CD4-positive, alpha-beta T cell treated with Interleukin-17A for 1 hour (primary cell): ENCODE data around the gene CRYAB.
"Not testable (repeated sequence)": the region's sequence is repeated elsewhere in the genome, so short reads cannot be mapped to it uniquely, and the experiment has no call there.

Source experiments
- DNase-seq: peaks from one replicate; pipeline ENCODE4 v3.0.0-alpha.2; 2020

The CRYAB gene

DNA sequence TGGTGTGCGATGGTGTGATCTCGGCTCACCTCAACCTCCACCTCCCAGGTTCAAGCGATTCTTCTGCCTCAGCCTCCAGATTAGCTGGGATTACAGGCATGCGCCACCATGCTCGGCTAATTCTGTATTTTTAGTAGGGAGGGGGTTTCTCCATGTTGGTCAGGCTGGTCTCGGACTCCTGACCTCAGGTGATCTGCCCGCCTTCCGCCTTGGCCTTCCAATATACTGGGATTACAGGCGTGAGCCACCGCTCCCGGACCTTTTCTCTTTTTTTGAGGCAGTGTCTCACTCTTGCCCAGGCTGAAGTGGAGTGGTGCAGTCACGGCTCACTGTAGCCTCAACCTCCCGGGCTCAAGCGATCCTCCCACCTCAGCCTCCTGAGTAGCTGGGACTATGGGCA, 21.6 kb upstream of the CRYAB start:
- not testable (repeated sequence) for DNase-seq

DNA sequence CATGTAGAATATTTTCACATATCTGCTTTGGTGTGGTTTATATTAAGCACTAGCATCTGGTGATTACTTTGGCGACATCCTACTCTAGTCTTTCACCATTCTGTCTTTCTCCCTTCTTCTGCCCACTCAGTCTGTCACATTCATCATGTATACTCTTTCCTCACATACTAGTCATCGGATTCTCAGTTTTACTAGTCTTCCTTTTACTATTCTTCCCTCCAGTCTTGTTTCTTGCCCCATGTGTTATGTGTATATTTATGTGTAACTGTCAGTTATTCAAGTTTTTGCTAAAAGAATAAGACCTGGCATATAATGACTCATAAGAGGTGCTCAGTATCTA, 21.0 kb upstream of the CRYAB start:
- no peak for DNase-seq

DNA sequence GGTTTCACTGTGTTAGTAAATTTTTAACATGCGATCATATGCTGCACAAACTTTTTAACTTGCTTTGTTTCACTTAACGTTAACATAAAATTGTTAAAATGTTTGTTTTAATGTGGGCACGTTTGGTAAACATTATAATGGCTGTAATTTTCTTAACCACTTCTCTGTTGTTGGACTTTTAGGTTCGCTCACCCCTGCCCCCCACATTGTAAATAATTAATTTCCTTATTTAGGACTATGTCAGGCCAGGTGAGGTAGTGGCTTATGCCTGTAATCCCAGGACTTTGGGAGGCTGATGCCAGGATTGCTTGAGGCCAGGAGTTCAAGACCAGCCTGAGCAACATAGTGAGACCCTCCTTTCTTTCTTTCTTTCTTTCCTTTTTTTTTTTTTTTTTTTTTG, 18.9 kb upstream of the CRYAB start:
- DNase-seq = no peak

DNA sequence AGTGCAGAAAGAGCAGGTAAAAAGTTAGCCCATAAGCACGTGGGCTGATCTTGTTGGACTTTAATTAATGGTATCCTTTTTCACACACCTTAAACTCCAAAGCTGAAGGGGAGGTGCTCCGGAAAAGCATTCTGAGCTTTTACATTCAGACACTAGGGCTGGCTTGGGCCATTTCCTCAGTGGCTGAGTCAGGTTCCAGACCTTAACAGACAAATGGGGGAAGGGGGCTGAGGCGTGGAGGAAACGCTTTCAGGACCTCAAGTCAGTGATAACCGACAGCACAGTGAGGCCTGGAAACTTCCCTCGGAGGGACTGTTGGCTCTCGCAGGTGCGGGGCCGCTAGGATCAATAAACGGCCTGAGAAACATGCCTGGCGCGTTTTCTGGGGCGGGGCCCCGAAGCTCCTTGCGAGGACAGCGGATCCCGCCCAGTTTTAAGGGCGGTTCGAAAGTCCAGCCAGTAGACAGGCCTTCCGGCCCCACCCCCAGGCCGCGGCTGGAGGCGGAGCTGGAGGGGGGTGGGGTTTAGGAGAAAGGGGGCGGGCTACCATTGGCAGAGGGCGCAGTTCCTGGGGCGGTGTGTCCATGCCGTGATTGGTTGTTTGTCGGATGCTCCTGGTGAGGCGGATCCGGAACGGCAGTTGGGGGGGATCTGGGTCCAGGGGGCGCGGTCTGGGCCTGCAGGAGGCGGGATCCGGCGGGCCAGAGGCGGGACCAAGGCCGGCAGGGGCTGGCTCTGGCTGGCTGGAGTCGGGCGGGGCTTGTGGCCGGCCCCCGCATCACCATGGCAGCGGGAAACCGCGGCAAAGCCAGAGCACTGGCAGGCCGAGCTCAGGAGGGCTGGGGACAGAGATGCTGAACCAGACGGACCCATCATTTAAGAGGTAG, 15.2 kb upstream of the CRYAB start:
- DNase-seq = peak; percentile 98

DNA sequence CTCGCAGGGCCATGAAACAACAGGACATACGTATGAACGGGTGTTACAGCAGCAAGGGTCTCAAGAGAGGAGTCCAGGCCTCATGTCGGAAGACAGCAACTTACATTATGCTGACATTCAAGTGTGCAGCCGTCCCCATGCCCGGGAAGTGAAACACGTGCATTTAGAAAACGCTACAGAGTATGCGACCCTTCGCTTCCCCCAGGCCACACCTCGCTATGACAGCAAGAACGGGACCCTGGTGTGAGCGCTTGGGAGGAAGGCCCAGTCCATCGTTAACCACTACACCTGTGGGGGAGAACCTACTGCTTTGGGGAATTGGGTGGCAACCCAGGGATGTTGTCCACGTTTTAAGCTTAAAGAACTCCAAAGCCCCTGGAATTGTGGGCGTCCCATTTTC, 14.4 kb upstream of the CRYAB start:
- no peak for DNase-seq

DNA sequence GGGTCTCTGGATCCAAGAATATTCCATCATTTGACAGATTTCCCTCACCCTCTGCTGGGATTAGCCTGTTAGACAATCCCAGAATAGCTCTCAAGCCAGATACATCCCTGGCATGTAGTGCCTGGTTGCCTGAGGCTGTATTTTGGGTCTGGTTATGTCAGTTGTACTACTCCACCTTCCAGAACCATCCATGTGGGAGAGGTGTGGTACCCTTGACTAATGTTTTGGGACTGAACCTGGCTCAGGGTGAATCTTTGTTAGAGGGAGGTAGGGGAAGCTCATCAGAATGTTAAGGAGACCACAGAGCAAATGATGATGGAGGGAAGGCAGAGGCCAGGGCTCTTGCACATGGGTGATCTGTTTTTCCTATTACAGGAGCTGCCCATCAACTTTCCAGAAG, 12.4 kb upstream of the CRYAB start:
- no peak for DNase-seq

DNA sequence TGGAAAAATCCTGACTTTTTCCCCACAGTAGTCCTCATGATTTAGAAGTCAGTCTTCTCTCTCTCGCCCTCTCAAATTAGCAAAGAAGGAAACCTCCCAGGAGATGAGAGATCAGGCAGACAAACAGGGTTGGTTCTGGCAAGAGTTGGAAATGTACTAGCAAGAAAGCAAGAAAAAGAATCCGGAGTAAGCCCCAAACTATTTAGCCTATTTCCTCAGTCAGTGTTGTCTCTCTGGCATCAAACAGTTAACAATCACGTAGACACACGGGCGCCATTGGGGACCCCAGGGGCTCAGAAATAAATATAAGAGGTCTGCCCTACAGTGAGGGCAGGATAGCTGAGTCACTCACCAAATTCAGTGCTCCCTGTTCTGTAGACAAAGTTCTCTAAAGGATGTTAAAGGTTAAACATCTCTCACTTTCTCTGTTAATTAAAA, 11.8 kb upstream of the CRYAB start:
- no peak for DNase-seq

DNA sequence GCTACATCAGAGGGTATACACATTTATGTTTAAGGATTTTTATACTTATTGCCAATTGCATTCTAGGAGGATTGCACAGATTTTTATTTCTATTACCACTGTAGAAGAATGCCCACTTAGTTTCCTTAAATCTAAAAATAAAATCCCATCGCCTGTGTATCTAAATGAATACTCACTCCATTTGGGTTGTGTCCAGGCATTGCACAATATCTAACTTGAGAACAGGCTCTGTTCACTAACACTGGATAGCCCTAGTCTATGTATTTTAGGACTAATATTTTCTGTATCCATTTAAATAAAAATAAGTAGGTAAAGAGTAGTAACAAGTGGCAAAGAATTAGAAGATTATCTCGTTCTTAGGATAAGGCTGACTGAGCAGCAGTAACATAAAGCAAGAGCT, 11.2 kb upstream of the CRYAB start:
- DNase-seq = no peak

DNA sequence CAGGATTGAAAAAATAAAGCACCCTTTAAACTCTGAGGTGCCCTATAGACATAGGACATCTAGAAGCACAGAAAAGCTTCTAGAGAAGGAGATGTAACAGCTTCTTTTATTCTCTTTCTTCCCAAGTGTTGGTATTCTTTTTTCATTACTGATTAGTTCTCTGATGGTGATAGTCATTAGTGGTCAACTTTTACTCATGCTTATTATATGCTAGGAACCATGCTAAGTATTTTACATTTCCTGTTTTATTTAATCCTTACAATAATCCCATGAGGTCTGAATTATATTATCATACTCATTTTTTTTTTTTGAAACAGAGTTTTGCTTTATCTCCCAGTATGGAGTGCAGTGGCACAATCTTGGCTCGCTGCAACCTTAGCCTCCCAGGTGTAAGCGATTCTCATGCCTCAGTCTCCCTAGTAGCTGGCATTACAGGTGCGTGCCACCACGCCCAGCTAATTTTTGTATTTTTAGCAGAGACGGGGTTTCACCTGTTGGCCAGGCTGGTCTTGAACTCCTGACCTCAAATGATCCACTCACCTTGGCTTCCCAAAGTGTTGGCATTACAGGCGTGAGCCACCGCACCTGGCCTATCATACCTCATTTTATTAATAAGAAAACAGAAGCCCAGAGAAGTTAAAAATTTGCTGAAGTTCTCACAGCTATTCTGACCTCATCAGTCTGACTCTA, 10.1 kb upstream of the CRYAB start:
- no peak for DNase-seq

DNA sequence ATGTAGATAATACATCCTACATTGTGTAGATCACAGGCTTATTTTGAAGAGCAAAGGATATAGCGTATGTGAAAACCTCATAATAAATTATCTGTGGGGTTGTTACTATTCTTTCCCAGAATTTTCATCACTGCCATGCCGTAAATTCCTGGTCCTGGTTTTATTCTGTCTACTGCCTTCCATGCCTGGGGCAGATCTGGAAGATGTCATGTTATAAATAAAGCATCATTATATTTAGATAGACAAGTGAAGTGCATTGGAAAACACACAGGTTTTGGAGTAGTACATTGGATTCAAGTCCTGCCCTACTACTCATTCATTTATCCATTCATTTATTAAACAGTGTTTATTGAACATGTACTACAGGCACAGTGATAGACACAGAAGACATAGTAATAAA, 9.3 kb upstream of the CRYAB start:
- no peak for DNase-seq

DNA sequence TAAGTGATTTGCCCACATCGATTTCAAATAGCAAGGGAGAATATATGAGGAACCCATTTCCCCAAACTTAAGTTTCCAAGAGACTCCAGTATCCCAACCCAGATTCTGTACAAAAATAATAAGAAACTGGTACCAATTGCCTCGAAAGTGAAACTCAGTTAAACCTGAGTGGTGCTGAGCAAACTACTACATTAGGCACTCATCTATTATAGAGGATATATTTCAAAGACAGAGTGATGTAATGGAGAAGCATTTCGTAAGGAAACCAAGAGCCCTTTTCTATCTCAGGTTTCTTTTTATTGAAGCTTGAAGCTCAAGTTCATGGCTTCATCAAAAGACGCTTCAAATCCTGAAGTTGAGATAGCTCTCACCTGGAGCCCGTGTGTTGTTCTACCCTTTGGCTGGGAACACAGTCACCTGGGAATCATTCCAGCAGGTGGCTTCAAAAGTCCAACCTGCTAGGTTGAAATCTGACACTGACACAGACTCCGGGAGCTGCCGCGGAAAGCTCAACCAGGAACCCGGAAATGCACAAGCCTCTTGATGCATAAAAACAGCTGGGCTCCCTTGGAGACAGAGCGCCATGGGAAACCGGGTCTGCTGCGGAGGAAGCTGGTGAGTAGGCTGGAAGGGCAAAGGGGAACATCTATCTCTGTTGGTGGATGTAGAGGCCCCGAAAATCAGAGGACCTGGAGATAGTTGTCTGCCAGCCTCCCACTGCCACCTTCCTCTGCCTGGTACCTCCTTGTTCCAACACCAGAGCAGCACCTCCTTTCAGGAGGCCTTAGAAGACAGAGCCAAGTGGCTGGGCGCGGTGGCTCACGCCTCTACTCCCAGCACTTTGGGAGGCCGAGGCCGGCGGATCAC, 7.1 kb upstream of the CRYAB start, which contains the start of gene C11orf52:
TSS of gene C11orf52 (plus strand) at position 524 of the 867 bp plus-strand sequence. CDS start at position 584, 60 bp downstream.
- DNase-seq = no peak

DNA sequence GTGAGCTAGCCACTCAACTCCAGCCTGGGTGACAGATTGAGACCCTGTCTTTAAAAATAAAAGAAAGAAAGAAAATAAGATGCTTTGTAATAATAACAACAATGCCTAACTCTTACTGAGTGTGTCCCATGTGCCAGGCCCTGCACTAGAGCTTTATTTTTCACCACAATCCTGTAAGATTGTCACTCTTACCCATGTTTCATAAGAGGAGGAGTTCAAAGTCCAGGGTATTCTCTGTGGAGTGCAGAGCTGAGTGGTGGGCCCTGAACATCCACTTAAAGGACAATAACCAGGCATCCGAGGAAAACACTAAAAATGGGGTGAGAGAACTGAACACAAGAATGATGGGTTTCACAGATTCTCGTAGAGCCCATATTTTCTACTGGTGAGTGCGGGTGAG, 6.2 kb upstream of the CRYAB start:
- DNase-seq = no peak

DNA sequence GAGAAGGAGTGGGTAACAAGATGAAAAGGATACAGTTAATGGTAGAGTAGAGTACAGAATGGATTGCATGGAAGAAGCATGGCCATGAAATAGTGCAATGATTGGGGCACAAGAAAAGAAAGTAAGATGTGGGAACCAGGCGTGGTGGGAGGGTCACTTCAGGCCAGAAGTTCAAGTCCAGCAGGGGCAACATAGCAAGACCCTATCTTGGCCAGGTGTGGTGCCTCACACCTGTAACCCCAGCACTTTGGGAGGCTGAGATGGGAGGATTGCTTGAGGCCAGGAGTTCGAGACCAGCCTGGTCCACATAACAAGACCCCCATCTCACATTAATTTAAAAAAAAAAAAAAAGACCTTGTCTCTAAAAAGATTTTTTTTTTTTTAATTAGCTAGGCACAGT, 5.7 kb upstream of the CRYAB start:
- no peak for DNase-seq

DNA sequence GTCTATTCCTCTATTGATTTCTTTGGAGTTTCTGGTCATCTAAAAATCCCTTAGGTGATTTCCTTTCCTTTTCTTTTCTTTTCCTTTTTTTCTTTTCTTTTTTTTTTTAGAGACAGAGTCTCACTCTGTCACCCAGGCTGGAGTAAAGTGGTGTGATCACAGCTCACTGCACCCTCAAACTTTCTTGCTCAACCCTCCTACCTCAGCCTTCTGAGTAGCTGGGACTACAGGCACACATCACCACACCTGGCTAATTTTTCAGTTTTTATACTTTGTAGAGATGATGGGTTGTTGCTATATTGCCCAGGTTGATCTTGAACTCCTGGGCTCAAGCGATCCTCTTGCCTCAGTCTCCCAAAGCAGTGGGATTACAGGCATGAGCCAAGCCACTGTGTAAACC, 5.2 kb upstream of the CRYAB start:
- DNase-seq = no peak

DNA sequence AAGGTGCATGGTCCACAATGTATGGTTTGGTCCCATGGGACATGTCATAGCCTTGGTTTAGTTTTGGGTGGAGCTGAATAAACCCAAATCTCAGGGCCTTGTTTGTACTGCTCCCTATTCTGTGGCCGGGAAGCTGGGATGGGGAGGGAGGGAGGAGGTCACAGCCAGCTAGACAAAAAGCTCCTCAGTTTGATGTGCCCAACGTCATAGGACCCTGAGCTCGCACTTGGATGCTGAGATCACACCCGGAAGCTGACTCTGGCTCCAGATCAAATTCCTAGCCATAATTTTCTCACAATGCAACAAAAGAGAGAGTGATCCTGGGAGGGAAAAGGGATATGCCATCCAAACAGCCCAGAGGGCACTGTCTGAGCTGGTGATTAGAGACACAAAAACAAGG, 2.4 kb upstream of the CRYAB start:
- no peak for DNase-seq

DNA sequence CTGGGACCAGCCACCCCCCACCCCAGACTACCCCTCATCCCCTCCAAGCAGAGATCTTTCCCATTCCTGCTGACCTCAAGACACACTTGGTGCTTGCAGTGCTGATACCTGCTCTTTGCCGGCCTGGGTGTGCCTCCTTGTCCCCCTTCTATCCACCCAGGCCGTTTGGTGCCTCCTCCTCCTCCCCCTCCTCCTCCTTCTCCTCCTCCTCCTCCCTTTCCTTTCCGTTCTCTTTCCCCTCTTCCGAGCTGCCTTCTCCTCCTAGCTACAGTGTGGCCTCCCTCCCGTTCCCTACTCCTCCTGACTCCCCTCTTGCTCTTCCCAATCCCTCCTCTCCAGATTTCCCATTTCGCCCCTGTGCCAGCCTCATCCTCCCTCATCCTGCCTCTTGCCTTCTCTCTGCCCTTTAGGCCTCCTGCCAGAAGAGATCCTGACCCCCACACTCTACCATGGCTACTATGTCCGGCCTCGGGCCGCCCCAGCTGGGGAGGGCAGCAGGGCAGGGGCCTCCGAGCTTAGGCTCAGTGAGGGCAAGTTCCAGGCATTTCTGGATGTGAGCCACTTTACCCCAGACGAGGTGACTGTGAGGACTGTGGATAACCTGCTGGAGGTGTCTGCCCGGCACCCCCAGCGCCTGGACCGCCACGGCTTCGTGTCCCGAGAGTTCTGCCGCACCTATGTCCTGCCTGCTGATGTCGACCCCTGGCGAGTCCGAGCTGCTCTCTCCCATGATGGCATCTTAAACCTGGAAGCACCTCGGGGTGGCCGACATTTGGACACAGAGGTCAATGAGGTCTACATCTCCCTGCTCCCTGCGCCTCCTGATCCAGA, 1.7 kb upstream of the CRYAB start:
- DNase-seq = no peak

DNA sequence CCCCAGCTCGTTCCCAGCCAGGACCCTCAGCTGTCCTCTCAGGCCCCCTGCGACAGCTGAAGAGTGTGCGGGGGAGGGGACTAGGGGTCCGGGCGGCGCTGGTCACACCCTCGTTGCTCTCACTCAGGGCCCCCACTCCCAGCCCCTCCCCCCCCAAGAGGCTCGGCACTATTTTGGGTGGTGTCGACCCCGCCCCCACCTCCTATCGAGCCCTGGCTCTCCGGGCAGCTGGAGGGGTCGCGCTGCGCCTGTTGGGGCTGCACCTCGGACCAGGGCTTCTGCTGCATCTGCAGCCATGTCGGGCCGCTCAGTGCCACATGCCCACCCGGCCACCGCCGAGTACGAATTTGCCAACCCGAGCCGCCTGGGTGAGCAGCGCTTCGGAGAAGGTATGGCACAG, 965 bp upstream of the CRYAB start, which contains the start of gene HSPB2:
TSS of gene HSPB2 (plus strand) at position 200 of the 400 bp plus-strand sequence. CDS start at position 296, 96 bp downstream.
- no peak for DNase-seq

DNA sequence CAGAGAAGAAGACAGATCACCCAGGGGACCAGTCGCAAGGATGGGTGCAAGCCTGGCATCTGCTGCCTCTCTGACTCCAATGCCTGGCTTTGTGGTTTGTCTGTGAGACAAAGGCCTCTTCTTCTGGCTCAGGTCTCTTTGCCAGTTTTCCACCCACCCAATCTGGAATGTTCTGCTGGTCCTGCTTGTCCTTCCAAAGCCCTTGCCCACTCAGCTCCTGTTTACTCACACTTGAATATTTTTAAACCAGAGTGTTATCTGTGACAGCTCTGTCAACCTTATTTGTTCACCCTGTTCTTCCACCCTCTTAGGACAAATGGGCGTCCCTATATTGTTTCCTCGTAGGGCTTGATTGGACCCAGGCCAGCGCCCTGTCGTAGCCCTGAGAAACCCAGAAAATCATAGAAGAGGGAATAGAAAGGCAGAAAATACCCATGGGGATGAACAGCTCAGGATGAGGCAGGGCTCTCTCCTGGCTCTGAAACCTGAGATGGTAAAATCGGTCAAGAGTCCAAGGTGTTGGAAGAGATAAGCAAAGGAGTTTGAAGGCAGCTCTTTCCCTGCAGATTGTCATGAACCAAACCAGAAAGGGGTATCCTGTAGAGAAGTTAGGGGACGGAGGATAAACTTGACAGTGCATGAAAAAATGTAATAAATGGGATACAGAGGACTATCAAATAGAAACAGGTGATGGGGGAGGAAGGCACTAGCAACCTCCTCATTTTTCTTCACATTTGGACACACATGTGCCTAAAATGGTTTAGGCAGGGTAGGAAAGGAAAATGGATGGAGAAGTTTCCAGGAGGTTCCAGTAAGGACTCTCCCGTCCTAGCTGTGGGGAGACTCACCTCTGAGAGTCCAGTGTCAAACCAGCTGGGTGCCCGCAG, 651 bp downstream of the CRYAB start:
- no peak for DNase-seq

DNA sequence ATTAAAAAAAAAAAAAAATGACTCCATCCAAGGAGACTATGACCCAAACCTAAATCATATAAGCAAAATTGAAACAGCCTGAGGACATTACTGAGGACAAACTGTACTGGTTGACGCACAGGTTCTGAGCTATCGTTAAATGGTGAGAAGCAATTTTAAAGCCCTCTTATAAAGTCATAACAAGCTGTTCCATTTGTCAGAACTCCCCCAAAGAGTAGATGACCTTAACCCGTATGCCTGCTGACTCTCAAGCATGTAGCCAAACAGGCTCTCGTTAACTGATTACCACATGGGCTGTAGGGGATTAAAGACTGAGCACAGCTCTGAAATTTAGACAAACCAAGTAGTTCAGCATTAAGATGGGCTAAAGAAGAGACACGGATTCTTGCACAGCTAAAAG, 2.2 kb downstream of the CRYAB start:
- no peak for DNase-seq

DNA sequence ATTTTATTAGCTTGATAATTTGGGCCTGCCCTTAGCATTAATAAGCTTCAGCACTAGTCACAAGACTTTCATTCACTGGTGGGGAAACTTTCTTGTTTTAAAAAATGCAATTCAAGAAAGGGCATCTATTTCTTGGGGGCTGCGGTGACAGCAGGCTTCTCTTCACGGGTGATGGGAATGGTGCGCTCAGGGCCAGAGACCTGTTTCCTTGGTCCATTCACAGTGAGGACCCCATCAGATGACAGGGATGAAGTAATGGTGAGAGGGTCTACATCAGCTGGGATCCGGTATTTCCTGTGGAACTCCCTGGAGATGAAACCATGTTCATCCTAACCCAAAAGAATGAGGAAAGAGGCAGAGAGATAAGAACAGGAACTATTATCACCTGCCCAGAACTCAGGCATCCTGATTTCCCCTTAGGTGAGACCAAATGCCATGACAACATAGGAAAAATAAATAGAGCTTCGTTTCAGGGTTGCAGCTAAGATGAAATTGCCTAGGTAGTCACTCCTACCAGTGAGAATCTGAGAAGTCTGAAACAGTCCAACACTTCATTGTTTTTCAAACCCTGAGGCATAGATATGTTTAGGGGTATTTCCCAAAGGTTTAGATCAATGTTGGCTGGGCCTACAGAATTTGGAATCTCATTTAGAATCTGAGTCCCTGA, 2.8 kb downstream of the CRYAB start:
- no peak for DNase-seq

DNA sequence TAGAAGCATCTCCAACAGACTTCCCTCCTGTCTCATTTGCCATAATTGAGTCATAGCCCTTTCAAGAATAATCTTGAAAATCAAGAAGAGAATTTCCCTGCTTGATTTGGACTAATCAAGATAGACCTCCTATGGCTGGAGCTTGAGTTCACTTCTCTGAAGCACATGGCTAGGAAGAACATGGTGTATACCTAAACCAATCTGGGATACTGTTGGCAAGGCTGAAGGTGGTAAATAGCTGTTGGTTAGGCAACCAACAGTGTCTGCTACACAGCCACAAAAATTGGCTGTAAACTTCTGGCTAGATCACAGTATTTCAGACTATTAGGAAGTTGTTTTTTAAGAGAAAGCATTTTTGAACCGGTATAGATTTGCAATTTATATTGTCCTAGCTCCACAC, 4.9 kb downstream of the CRYAB start:
- DNase-seq = no peak
